Large intestine (tissue), 3 donors: ENCODE data around the gene STK32C. TPM values are rescaled to one million over a fixed set of nuclear protein-coding genes. Genes with fewer than 3 reads are reported as not detected.
"Not testable (repeated sequence)": the region's sequence is repeated elsewhere in the genome, so short reads cannot be mapped to it uniquely, and the experiment has no call there.

Experiments
- DNase-seq, 2 donors: peaks; one replicate each; pipeline versions ENCODE4 v3.0.0 to v3.0.0-alpha.2; 2013
- H3K27ac ChIP-seq: one replicate; pipeline ENCODE4 v1.5.1; 2013; ENCODE audit warnings: low read length
- H3K27me3 ChIP-seq: 2 replicates; pipeline ENCODE4 v1.6.1; 2013; ENCODE audit warnings: low read length; ENCODE audit not compliant: control insufficient read depth, insufficient read depth
- H3K36me3 ChIP-seq: 2 replicates; pipeline ENCODE4 v1.6.1; 2013; ENCODE audit warnings: low read length; ENCODE audit not compliant: control insufficient read depth, insufficient read depth
- H3K4me1 ChIP-seq: one replicate; pipeline ENCODE4 v1.6.1; 2013; ENCODE audit warnings: low read length; ENCODE audit not compliant: control insufficient read depth, insufficient read depth
- H3K4me3 ChIP-seq: one replicate; pipeline ENCODE4 v1.5.1; 2013; ENCODE audit warnings: low read length
- H3K9me3 ChIP-seq: one replicate; pipeline ENCODE4 v1.6.1; 2013; ENCODE audit warnings: mild to moderate bottlenecking, low read depth, low read length, moderate library complexity; ENCODE audit not compliant: control insufficient read depth
- WGBS: methylation state at CpG from one replicate; pipeline ENCODE4 v1.1.5; 2013; ENCODE audit warnings: low lambda C conversion rate; ENCODE audit not compliant: insufficient coverage; 5-methylcytosine and 5-hydroxymethylcytosine counted together
- polyA plus RNA-seq: library from polyadenylated mRNA; unstranded; fragments of 120-200 nt; gene quantifications from one replicate; pipeline ENCODE4 v1.2.1, GENCODE V29; 2013

Gene STK32C
- polyA plus RNA-seq, 1 donor, result 16.2 TPM

- no peak overlapping the region for H3K4me3 ChIP-seq
- no CpG with 5 or more reads among the region's 38 CpGs for WGBS
- DNase-seq, result no peak
Measured at GRCh38 chr10:132301371-132302330, 6.1 kb downstream of the STK32C start.

GRCh38 chr10:132300582-132300981, 7.2 kb downstream of the STK32C start:
- Histone ChIP-seq H3K27ac (no peak overlapping the region), H3K36me3 (no peaks in the 10 kb centered on the region), H3K27me3 (peaks cover 36% of the 10 kb centered on the region), H3K4me1 (no peaks in the 10 kb centered on the region), H3K9me3 (peaks cover 3% of the 10 kb centered on the region), H3K4me3 (no peak overlapping the region)
- DNase-seq, result no peak
- no CpG with 5 or more reads among the region's 10 CpGs for WGBS

More at GRCh38 chr10:132301371-132302330, 6.1 kb downstream of the STK32C start:
- H3K4me1 ChIP-seq, result peaks cover 1% of the 10 kb centered on the region
- no peak overlapping the region for H3K27ac ChIP-seq
- no peaks in the 10 kb centered on the region for H3K36me3 ChIP-seq
- H3K9me3 ChIP-seq, result peaks cover 7% of the 10 kb centered on the region
- H3K27me3 ChIP-seq, result peaks cover 42% of the 10 kb centered on the region

- no peak for DNase-seq
- no peak overlapping the region for H3K27ac ChIP-seq
- peaks cover 3% of the 10 kb centered on the region for H3K9me3 ChIP-seq
- WGBS, result no CpG with 5 or more reads among the region's 34 CpGs
- H3K27me3 ChIP-seq, result peaks cover 28% of the 10 kb centered on the region
- H3K4me3 ChIP-seq, result no peak overlapping the region
- no peaks in the 10 kb centered on the region for H3K4me1 ChIP-seq
- H3K36me3 ChIP-seq, result no peaks in the 10 kb centered on the region
Measured at GRCh38 chr10:132299371-132300336, 8.1 kb downstream of the STK32C start.

- H3K4me1 ChIP-seq, result no peaks in the 10 kb centered on the region
- peaks cover 3% of the 10 kb centered on the region for H3K9me3 ChIP-seq
- H3K36me3 ChIP-seq, result no peaks in the 10 kb centered on the region
- no peak overlapping the region for H3K4me3 ChIP-seq
- no peak for DNase-seq
- WGBS, result no CpG with 5 or more reads among the region's 28 CpGs
- H3K27me3 ChIP-seq, result peaks cover 16% of the 10 kb centered on the region
- H3K27ac ChIP-seq, result no peak overlapping the region
Measured at GRCh38 chr10:132298038-132298881, 9.5 kb downstream of the STK32C start.

GRCh38 chr10:132297526-132297925, 10.2 kb downstream of the STK32C start:
- no peak overlapping the region for H3K4me3 ChIP-seq
- H3K36me3 ChIP-seq, result no peaks in the 10 kb centered on the region
- peaks cover 3% of the 10 kb centered on the region for H3K9me3 ChIP-seq
- peak overlapping the region; percentile 17 for H3K27ac ChIP-seq
- no CpG with 5 or more reads among the region's 9 CpGs for WGBS
- DNase-seq, result no peak
- H3K4me1 ChIP-seq, result no peaks in the 10 kb centered on the region
- H3K27me3 ChIP-seq, result peaks cover 15% of the 10 kb centered on the region

GRCh38 chr10:132296666-132297443, 10.9 kb downstream of the STK32C start:
- no CpG with 5 or more reads among the region's 28 CpGs for WGBS
- no peak for DNase-seq
- Histone ChIP-seq H3K9me3 (peaks cover 2% of the 10 kb centered on the region), H3K36me3 (no peaks in the 10 kb centered on the region), H3K27me3 (peaks cover 15% of the 10 kb centered on the region), H3K4me3 (no peak overlapping the region), H3K4me1 (no peaks in the 10 kb centered on the region), H3K27ac (peak overlapping the region; percentile 17)

GRCh38 chr10:132295481-132295880, 12.3 kb downstream of the STK32C start:
- WGBS, result 100% methylated on average over 5 of the region's 23 CpGs
- peaks cover 15% of the 10 kb centered on the region for H3K27me3 ChIP-seq
- H3K4me3 ChIP-seq, H3K4me1 ChIP-seq, H3K36me3 ChIP-seq, DNase-seq, H3K27ac ChIP-seq, H3K9me3 ChIP-seq: not testable (repeated sequence)

GRCh38 chr10:132294561-132295318, 13.0 kb downstream of the STK32C start:
- Histone ChIP-seq H3K27me3 (peaks cover 15% of the 10 kb centered on the region), H3K4me1 (no peaks in the 10 kb centered on the region), H3K27ac (no peak overlapping the region), H3K4me3 (no peak overlapping the region), H3K9me3 (no peaks in the 10 kb centered on the region), H3K36me3 (no peaks in the 10 kb centered on the region)
- DNase-seq, result no peak
- no CpG with 5 or more reads among the region's 23 CpGs for WGBS
